H1 (cell line): ENCODE results near the gene GINS2. TPM values are rescaled to one million over a fixed set of nuclear protein-coding genes. Genes with fewer than 3 reads are reported as not detected.

Source experiments
- CTCF ChIA-PET: fragments of 300-600 bp; sonication (Branson Sonifier 250); formaldehyde crosslinking; loops from one replicate; lab custom pipeline; 2021; ENCODE audit not compliant: partially characterized antibody; lab: Charles Lee
- POLR2A ChIA-PET: fragments of 300-600 bp; sonication (Branson Sonifier 250); formaldehyde crosslinking; loops from one replicate; lab custom pipeline; 2021; ENCODE audit warnings: inconsistent platforms; ENCODE audit not compliant: partially characterized antibody; lab: Charles Lee
- DNase-seq, 2 experiments: peaks; one replicate each; pipeline versions ENCODE4 v3.0.0 to v3.0.0-alpha.2; 2010 to 2022; ENCODE audit warnings: low spot score in 2 of 2, low read depth in 1 of 2, mixed read lengths in 1 of 2
- FAIRE-seq: peaks from 2 replicates; lab custom pipeline; 2011; peaks lifted over from hg19 to GRCh38; lab: Jason Lieb, UNC
- H2AFZ ChIP-seq: 2 replicates; pipeline ENCODE4 v1.8.1; 2012; ENCODE audit warnings: low read length, inconsistent platforms
- H2AK5ac ChIP-seq: 2 replicates; pipeline ENCODE4 v1.6.1; 2013; ENCODE audit warnings: low read depth, low read length
- H2BK120ac ChIP-seq: replicated peaks from 2 replicates; pipeline ENCODE3; 2013; ENCODE audit warnings: low read depth, low read length, inconsistent platforms
- H2BK12ac ChIP-seq: 2 replicates; pipeline ENCODE4 v1.6.1; 2013; ENCODE audit warnings: low read depth, low read length
- H2BK15ac ChIP-seq: 2 replicates; pipeline ENCODE4 v1.6.1; 2013; ENCODE audit warnings: low read length
- H2BK20ac ChIP-seq: 2 replicates; pipeline ENCODE4 v1.6.1; 2013; ENCODE audit warnings: low read length
- H2BK5ac ChIP-seq: 2 replicates; pipeline ENCODE4 v1.6.1; 2013; ENCODE audit warnings: low read depth, low read length
- H3K14ac ChIP-seq: 2 replicates; pipeline ENCODE4 v1.6.1; 2013; ENCODE audit warnings: inconsistent platforms; ENCODE audit not compliant: insufficient read length
- H3K18ac ChIP-seq: 2 replicates; pipeline ENCODE4 v1.6.1; 2013; ENCODE audit warnings: low read length; ENCODE audit errors: extremely low read depth
- H3K23ac ChIP-seq: 2 replicates; pipeline ENCODE4 v1.6.1; 2013; ENCODE audit warnings: inconsistent platforms; ENCODE audit not compliant: insufficient read length
- H3K23me2 ChIP-seq: 2 replicates; pipeline ENCODE4 v1.6.1; 2013; ENCODE audit warnings: low read depth, low read length
- H3K27ac ChIP-seq: 2 replicates; pipeline ENCODE4 v1.6.1; 2011; ENCODE audit warnings: low read depth, low read length, inconsistent platforms
- H3K27me3 ChIP-seq, 4 experiments: replicated peaks in 1 of 4; 1 replicate in 1 of 4; 2 replicates in 3 of 4; pipeline versions ENCODE4 v1.6.1 to v1.8.1; 2011 to 2013; ENCODE audit warnings: low read length in 3 of 4, mild to moderate bottlenecking in 3 of 4, inconsistent platforms in 2 of 4, mixed read lengths in 2 of 4, moderate library complexity in 1 of 4; ENCODE audit not compliant: control insufficient read depth in 3 of 4, insufficient read depth in 3 of 4; ENCODE audit errors: extremely low read depth in 1 of 4
- H3K36me3 ChIP-seq, 4 experiments: 2 replicates each; pipeline versions ENCODE4 v1.6.1 to v1.8.1; 2011 to 2013; ENCODE audit warnings: mild to moderate bottlenecking in 4 of 4, low read length in 3 of 4, moderate library complexity in 2 of 4, control low read depth in 1 of 4, inconsistent platforms in 1 of 4; ENCODE audit not compliant: insufficient read depth in 4 of 4, control insufficient read depth in 2 of 4
- H3K4ac ChIP-seq: replicated peaks from 2 replicates; pipeline ENCODE3; 2013; ENCODE audit warnings: low read length, low read depth, mixed read lengths, inconsistent platforms; ENCODE audit not compliant: insufficient read length
- H3K4me1 ChIP-seq, 4 experiments: replicated peaks in 1 of 4; 1 replicate in 1 of 4; 2 replicates in 3 of 4; pipeline versions ENCODE4 v1.6.1 to v1.8.1; 2011 to 2013; ENCODE audit warnings: low read length in 3 of 4, inconsistent platforms in 2 of 4, mixed read lengths in 1 of 4; ENCODE audit not compliant: insufficient read depth in 4 of 4, control insufficient read depth in 3 of 4
- H3K4me2 ChIP-seq, 2 experiments: 2 replicates each; pipeline versions ENCODE4 v1.6.1 to v1.8.1; 2011 to 2013; ENCODE audit warnings: low read depth in 2 of 2, low read length in 2 of 2, control low read depth in 1 of 2, inconsistent platforms in 1 of 2, mild to moderate bottlenecking in 1 of 2; ENCODE audit not compliant: insufficient read depth in 1 of 2
- H3K4me3 ChIP-seq, 4 experiments: fragments of 200-600, 300-600 bp in 1 of 4; sonication (generic), shearing (Covaris generic), sonication (Bioruptor Twin) in 1 of 4; 2 replicates each; pipeline versions ENCODE4 v1.5.1 to v1.8.1; 2011 to 2016; ENCODE audit warnings: low read length in 4 of 4, low read depth in 3 of 4, control low read depth in 2 of 4, inconsistent platforms in 2 of 4, mild to moderate bottlenecking in 2 of 4, mixed read lengths in 1 of 4, moderate library complexity in 1 of 4; ENCODE audit not compliant: insufficient read depth in 2 of 4; ENCODE audit errors: extremely low read depth in 1 of 4
- H3K56ac ChIP-seq: replicated peaks from 2 replicates; pipeline ENCODE3; 2013; ENCODE audit warnings: low read depth, mild to moderate bottlenecking, mixed read lengths, low read length, inconsistent platforms; ENCODE audit not compliant: insufficient read length
- H3K79me1 ChIP-seq: 2 replicates; pipeline ENCODE4 v1.6.1; 2013; ENCODE audit warnings: low read depth, low read length, control low read depth
- H3K79me2 ChIP-seq, 2 experiments: 2 replicates each; pipeline versions ENCODE4 v1.6.1 to v1.8.1; 2012 to 2013; ENCODE audit warnings: low read length in 2 of 2, mild to moderate bottlenecking in 2 of 2, inconsistent platforms in 1 of 2; ENCODE audit not compliant: insufficient read depth in 2 of 2, control insufficient read depth in 1 of 2
- H3K9ac ChIP-seq, 4 experiments: replicated peaks in 1 of 4; 1 replicate in 1 of 4; 2 replicates in 3 of 4; pipeline versions ENCODE4 v1.6.1 to v1.8.1; 2011 to 2013; ENCODE audit warnings: low read depth in 3 of 4, low read length in 3 of 4, control low read depth in 2 of 4, mild to moderate bottlenecking in 2 of 4, moderate library complexity in 2 of 4, inconsistent platforms in 1 of 4; ENCODE audit errors: extremely low read depth in 1 of 4
- H3K9me3 ChIP-seq, 2 experiments: 2 replicates each; pipeline versions ENCODE4 v1.6.1 to v1.8.1; 2012 to 2013; ENCODE audit warnings: mild to moderate bottlenecking in 2 of 2, moderate library complexity in 2 of 2, control low read depth in 1 of 2, inconsistent platforms in 1 of 2, low read depth in 1 of 2, low read length in 1 of 2, mixed read lengths in 1 of 2; ENCODE audit not compliant: insufficient read depth in 2 of 2
- H4K20me1 ChIP-seq, 2 experiments: replicated peaks in 1 of 2; 2 replicates each; pipeline versions ENCODE3 to v1.8.1; 2011 to 2013; ENCODE audit warnings: inconsistent platforms in 2 of 2, low read length in 2 of 2, mild to moderate bottlenecking in 1 of 2; ENCODE audit not compliant: insufficient read depth in 2 of 2, control insufficient read depth in 1 of 2
- H4K5ac ChIP-seq: 2 replicates; pipeline ENCODE4 v1.6.1; 2013; ENCODE audit warnings: low read length, low read depth, mixed read lengths, inconsistent platforms; ENCODE audit not compliant: insufficient read length
- H4K8ac ChIP-seq: 2 replicates; pipeline ENCODE4 v1.8.0; 2013; ENCODE audit warnings: mild to moderate bottlenecking, moderate library complexity, low read length, inconsistent platforms; ENCODE audit not compliant: insufficient read depth; ENCODE audit errors: extremely low read depth
- H4K91ac ChIP-seq: replicated peaks from 2 replicates; pipeline ENCODE3; 2013; ENCODE audit warnings: low read length, mixed read lengths, inconsistent platforms; ENCODE audit not compliant: insufficient read length
- GTF2F1 ChIP-seq: IDR thresholded peaks from 2 replicates; pipeline ENCODE4 v1.6.1; 2012; ENCODE audit warnings: low read depth, low read length, improper control_type of control experiment, borderline replicate concordance
- POLR2AphosphoS5 ChIP-seq: IDR thresholded peaks from 2 replicates; pipeline ENCODE4 v1.6.1; 2011; ENCODE audit warnings: low read depth, low read length
- RNF2 ChIP-seq: fragments of 200-900, 300-1000 bp; sonication (generic); IDR thresholded peaks from 2 replicates; pipeline ENCODE4 v1.7.1; 2016; ENCODE audit warnings: borderline replicate concordance, low read depth, mild to moderate bottlenecking, antibody characterized with exemption, low read length; ENCODE audit not compliant: poor library complexity, severe bottlenecking; ENCODE audit errors: missing control alignments
- RXRA ChIP-seq: IDR thresholded peaks from 2 replicates; pipeline ENCODE4 v1.6.1; 2011; ENCODE audit warnings: low read depth, mild to moderate bottlenecking, low read length, moderate library complexity; ENCODE audit not compliant: insufficient read depth
- WGBS, 2 experiments: shearing (Covaris generic) in 1 of 2; methylation state at CpG; one replicate each; pipeline versions ENCODE4 v1.1.6 to v1.1.7; 2013 to 2015; ENCODE audit warnings: low lambda C conversion rate in 2 of 2, mixed read lengths in 2 of 2, inconsistent platforms in 1 of 2, low coverage in 1 of 2, missing lambda C conversion rate in 1 of 2; ENCODE audit not compliant: insufficient replicate concordance in 2 of 2, insufficient coverage in 1 of 2, insufficient read length in 1 of 2; ENCODE audit errors: extremely low coverage in 1 of 2, missing lambda C conversion rate in 1 of 2; 5-methylcytosine and 5-hydroxymethylcytosine counted together
- polyA plus RNA-seq, 7 experiments: library from polyadenylated mRNA; depleted of rRNA in 3 of 7; stranded (reverse) in 5 of 7; unstranded in 2 of 7; fragments of >200 nt in 5 of 7; fragments of 200-250 nt in 2 of 7; gene quantifications; 1 replicate in 5 of 7; 2 replicates in 1 of 7; 4 replicates in 1 of 7; pipeline versions ENCODE4 v1.2.1 to v1.2.3, GENCODE V29; 2011 to 2013; ENCODE audit warnings: missing spikeins in 2 of 7, mixed read lengths in 2 of 7
- total RNA-seq: library from RNA; stranded (reverse); fragmentation: NEBNext Ultra II Directional; extraction: Animal tissue kit (Norgen Biotek cat#: 25700); gene quantifications from 2 replicates; pipeline ENCODE4 v1.2.1, GENCODE V29; 2021

Gene GINS2
- total and polyA plus RNA-seq, 2 of the 8 experiments (the other 6 are each of a cell fraction or from before 2014, with no cell fraction given) = 29.4 to 59.1 TPM

DNA sequence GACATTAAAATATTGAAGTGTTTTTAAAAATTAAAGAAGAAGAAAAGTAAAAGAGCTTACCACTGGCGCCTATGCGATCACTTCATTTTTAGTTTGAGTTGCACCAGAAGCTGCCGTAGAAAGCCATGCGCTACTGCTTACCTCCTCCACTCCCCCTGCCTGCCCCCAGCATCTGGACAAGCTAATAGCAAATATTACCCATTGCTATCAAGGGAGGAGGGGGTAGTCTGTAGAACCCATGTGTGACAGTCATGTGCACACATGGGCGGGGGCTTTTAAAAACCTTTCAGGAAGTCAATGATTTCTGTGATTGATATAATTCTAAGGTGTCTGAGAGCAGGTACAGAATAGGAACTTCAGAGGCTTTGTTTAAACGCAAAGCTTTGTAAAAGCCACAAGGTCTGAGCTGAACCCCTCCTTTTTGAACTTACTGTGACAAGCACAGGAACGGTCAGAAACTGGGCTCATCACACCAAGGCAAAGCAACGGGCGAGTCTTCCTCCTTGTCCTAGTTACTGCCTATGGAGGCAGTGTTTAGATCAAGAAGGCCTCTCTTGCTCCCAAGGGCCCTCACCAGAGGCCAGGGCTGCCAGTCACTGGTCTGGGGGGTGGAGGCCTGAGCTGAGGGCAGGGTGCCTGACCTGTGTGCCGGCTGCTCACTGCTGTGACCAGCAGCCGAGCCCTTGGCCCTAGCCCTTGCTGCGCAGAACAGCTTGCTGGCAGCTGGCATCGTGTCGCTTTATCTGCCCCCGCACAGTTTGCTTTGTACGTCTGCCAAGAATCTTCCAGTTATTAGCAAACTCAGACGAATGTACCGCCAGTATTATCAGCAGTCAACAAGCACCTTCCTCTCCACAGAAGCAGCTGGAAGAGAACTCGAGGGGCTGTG, 15.0 kb downstream of the GINS2 start:
- Histone ChIP-seq H3K27ac (no peak overlapping the region), H3K14ac (no peak overlapping the region)
- TF ChIP-seq GTF2F1 (no peak), POLR2AphosphoS5 (peak; percentile 76), RNF2 (no peak), RXRA (no peak)
- TF ChIP-seq, all 59 proteins: peak for 1
- Histone ChIP-seq H3K18ac (no peak overlapping the region), H2BK5ac (no peak overlapping the region), H3K23me2 (no peaks in the 10 kb centered on the region), H4K8ac (no peak overlapping the region; the same call in 1 of the 2 replicates), H3K4me2 (no peak overlapping the region), H2BK120ac (no peak overlapping the region), H2BK15ac (no peak overlapping the region), H3K9ac (no peak overlapping the region), H3K56ac (no peak overlapping the region), H3K4me3 (no peak overlapping the region), H3K4me1 (no peaks in the 10 kb centered on the region), H2AK5ac (no peak overlapping the region), H3K36me3 (peaks cover 46 to 88% (median 69%) of the 10 kb centered on the region in 4 experiments), H4K91ac (no peak overlapping the region), H3K27me3 (no peaks in the 10 kb centered on the region), H3K9me3 (no peaks in the 10 kb centered on the region), H2AFZ (no peak overlapping the region), H4K5ac (no peak overlapping the region), H4K20me1 (peaks cover 4 to 8% of the 10 kb centered on the region in 2 experiments), H3K4ac (no peak overlapping the region), H2BK12ac (no peak overlapping the region), H2BK20ac (no peak overlapping the region), H3K79me1 (no peaks in the 10 kb centered on the region; the same call in 1 of the 2 replicates), H3K23ac (no peak overlapping the region), H3K79me2 (no peaks in the 10 kb centered on the region)
- CTCF ChIA-PET = interaction anchor here (0.7 to 37.0 kb wide), 13 partner anchors 11 to 147 kb away, joined by 3 to 620 read pairs (median 5); no protein-coding TSS in a partner anchor
- POLR2A ChIA-PET = interaction anchor here (1.0 to 10.5 kb wide), 8 partner anchors 8 to 272 kb away, joined by 3 to 77 read pairs (median 5); partner anchors contain the start of gene GINS2
- 92% methylated on average over 19 of the region's 19 CpGs; no CpG with 5 or more reads in 1 of the 2 experiments for WGBS, 2 experiments
- FAIRE-seq (no peak), DNase-seq (no peak)
